Endothelial cell of umbilical vein (primary cell): Measurements from ENCODE around the gene NOPCHAP1. TPM values are rescaled to one million over a fixed set of nuclear protein-coding genes. Genes with fewer than 3 reads are reported as not detected.

Experiments used
- BruUV-seq: library from RNA; stranded (reverse); fragments of 400-500 nt; replicated peaks from 2 replicates; lab custom pipeline; 2021; lab: Mats Ljungman, UMichigan
- CTCF ChIA-PET: fragments of 300-600, 350-600 bp; sonication (Branson Sonifier 250); formaldehyde crosslinking; loops from one replicate; lab custom pipeline; 2021; ENCODE audit warnings: antibody characterized with exemption, inconsistent platforms; lab: Charles Lee
- POLR2A ChIA-PET: fragments of 300-600, 350-600 bp; sonication (Branson Sonifier 250); formaldehyde crosslinking; loops from one replicate; lab custom pipeline; 2021; ENCODE audit warnings: antibody characterized with exemption, inconsistent platforms; lab: Charles Lee
- DNase-seq: peaks from one replicate; pipeline ENCODE4 v3.0.0-alpha.2; 2011; ENCODE audit warnings: low read depth, low spot score
- FAIRE-seq: peaks from 2 replicates; lab custom pipeline; 2011; peaks lifted over from hg19 to GRCh38; lab: Jason Lieb, UNC
- H2AFZ ChIP-seq: 2 replicates; pipeline ENCODE4 v1.6.0; 2012; ENCODE audit warnings: low read depth, low read length, control low read depth, inconsistent platforms
- H3K27ac ChIP-seq: 2 replicates; pipeline ENCODE4 v1.5.1; 2011; ENCODE audit warnings: low read depth, mild to moderate bottlenecking, control low read depth, low read length, moderate library complexity; ENCODE audit not compliant: insufficient read depth
- H3K27me3 ChIP-seq, 2 experiments: 2 replicates each; pipeline versions ENCODE4 v1.6.0 to v1.6.1; 2011; ENCODE audit warnings: low read length in 2 of 2, mixed read lengths in 1 of 2; ENCODE audit not compliant: control insufficient read depth in 2 of 2, insufficient read depth in 2 of 2
- H3K36me3 ChIP-seq, 2 experiments: 2 replicates in 1 of 2; 3 replicates in 1 of 2; pipeline ENCODE4 v1.5.1; 2011; ENCODE audit warnings: low read length in 2 of 2, mild to moderate bottlenecking in 1 of 2, moderate library complexity in 1 of 2; ENCODE audit not compliant: control insufficient read depth in 2 of 2, insufficient read depth in 2 of 2; ENCODE audit errors: extremely low read depth in 1 of 2
- H3K4me1 ChIP-seq: 3 replicates; pipeline ENCODE4 v1.5.1; 2011; ENCODE audit warnings: mild to moderate bottlenecking, low read length; ENCODE audit not compliant: control insufficient read depth, insufficient read depth; ENCODE audit errors: extremely low read depth
- H3K4me2 ChIP-seq: 2 replicates; pipeline ENCODE4 v1.6.1; 2011; ENCODE audit warnings: low read length, control low read depth, mixed read lengths; ENCODE audit not compliant: insufficient read depth
- H3K4me3 ChIP-seq, 3 experiments: fragments of 200-600 bp in 1 of 3; sonication (generic), shearing (Covaris generic) in 1 of 3; replicated peaks in 1 of 3; 2 replicates each; pipeline ENCODE4 v1.5.1; 2011 to 2016; ENCODE audit warnings: control low read depth in 3 of 3, low read length in 3 of 3, mild to moderate bottlenecking in 2 of 3, inconsistent platforms in 1 of 3, low read depth in 1 of 3, moderate library complexity in 1 of 3; ENCODE audit not compliant: insufficient read depth in 1 of 3
- H3K79me2 ChIP-seq: 2 replicates; pipeline ENCODE4 v1.6.0; 2012; ENCODE audit warnings: low read length, inconsistent platforms; ENCODE audit not compliant: control insufficient read depth, insufficient read depth
- H3K9ac ChIP-seq: replicated peaks from 2 replicates; pipeline ENCODE3; 2011; ENCODE audit warnings: low read length, control low read depth; ENCODE audit not compliant: insufficient read depth; ENCODE audit errors: extremely low read depth
- H3K9me1 ChIP-seq: replicated peaks from 3 replicates; pipeline ENCODE4 v1.6.0; 2011; ENCODE audit warnings: mild to moderate bottlenecking, low read length; ENCODE audit not compliant: control insufficient read depth, insufficient read depth; ENCODE audit errors: extremely low read depth
- H3K9me3 ChIP-seq: replicated peaks from 2 replicates; pipeline ENCODE4 v1.5.1; 2012; ENCODE audit warnings: low read length, inconsistent platforms; ENCODE audit not compliant: control insufficient read depth, insufficient read depth
- H4K20me1 ChIP-seq: replicated peaks from 2 replicates; pipeline ENCODE3; 2011; ENCODE audit warnings: mild to moderate bottlenecking, low read length; ENCODE audit not compliant: control insufficient read depth, insufficient read depth; ENCODE audit errors: extremely low read depth
- FOS ChIP-seq: IDR thresholded peaks from 2 replicates; pipeline ENCODE4 v1.6.1; 2011; ENCODE audit warnings: mild to moderate bottlenecking, low read length, moderate library complexity, borderline replicate concordance; ENCODE audit not compliant: insufficient read depth
- MYC ChIP-seq: IDR thresholded peaks from one replicate; pipeline ENCODE4 v1.6.1; 2011; ENCODE audit warnings: mild to moderate bottlenecking, low read depth, low read length
- POLR2AphosphoS5 ChIP-seq: IDR thresholded peaks from 2 replicates; pipeline ENCODE4 v1.6.1; 2012; ENCODE audit warnings: low read depth, mild to moderate bottlenecking, control low read depth, low read length, moderate library complexity; ENCODE audit not compliant: insufficient read depth
- dilution Hi-C: fragments of 300-500 bp; cut with MboI; formaldehyde crosslinking; loops from one replicate; pipeline ENCODE4 v1.15.0; 2019; ENCODE audit warnings: low sequenced_read_pairs; ENCODE audit not compliant: extremely low pct_ligation_motif_present
- intact Hi-C: fragments of 100-400 bp; cut with micrococcal nuclease; formaldehyde crosslinking; loops from one replicate; pipeline ENCODE4 v1.10.0; 2022
- polyA plus RNA-seq, 4 experiments: library from polyadenylated mRNA; depleted of rRNA in 3 of 4; stranded (reverse) in 3 of 4; unstranded in 1 of 4; fragments of >200 nt; gene quantifications; 2 replicates each; pipeline versions ENCODE4 v1.2.1 to v1.2.3, GENCODE V29; 2011 to 2012; ENCODE audit warnings: missing spikeins in 1 of 4
- total RNA-seq: library from RNA; stranded (reverse); gene quantifications from 2 replicates; pipeline ENCODE4 v1.2.3, GENCODE V29; 2021
- TF ChIP-seq, protein P1 (sequence below), 2 donors: IDR thresholded peaks; 1 replicate in 1 of 2; 2 replicates in 1 of 2; pipeline ENCODE4 v1.5.1; 2011; ENCODE audit warnings: low read length in 2 of 2, mild to moderate bottlenecking in 2 of 2, moderate library complexity in 2 of 2, control low read depth in 1 of 2, inconsistent platforms in 1 of 2, low read depth in 1 of 2; ENCODE audit not compliant: insufficient read depth in 1 of 2; ENCODE audit errors: extremely low read depth in 1 of 2

The NOPCHAP1 gene
- total and polyA plus RNA-seq, 2 donors (not counting 3 experiments of a cell fraction or from before 2014, with no cell fraction given): 6.1 to 17.8 TPM

DNA sequence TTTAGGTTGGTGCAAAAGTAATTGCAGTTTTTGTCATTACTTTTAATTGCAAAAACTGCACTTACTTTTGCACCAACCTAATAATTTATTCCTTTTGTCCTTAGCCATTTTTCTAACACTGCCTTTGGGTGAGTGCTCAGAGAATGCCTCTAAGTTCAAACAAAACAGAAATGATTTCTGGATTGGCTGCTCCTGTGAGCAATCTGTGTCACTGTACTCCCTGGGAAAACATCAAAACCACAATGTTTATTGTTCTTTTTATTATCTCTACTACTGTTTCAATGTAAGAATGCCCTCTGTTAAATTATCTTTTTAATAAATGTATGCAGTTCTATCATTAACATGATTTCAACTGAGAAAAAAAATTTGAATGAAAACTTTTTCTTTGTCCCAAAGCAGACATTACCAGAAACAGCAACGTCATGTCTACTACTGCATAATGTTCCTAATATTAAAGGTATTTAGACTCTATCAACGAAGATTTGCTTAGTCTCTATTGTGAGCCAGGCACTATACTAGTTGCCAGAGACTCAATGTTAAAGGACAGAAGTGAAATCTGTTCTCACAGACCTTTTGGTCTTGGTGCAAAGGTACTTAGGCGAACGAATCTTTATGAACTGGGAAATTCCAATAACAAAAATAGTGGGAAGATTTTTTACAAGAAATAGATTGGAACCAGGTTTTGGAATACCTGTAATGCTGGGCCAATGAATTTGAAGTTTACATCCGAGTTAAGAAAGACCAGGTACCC lies 34.2 kb upstream of the NOPCHAP1 start:
- Histone ChIP-seq H3K27me3 (no peaks in the 10 kb centered on the region), H3K9me3 (no peaks in the 10 kb centered on the region), H2AFZ (no peak overlapping the region), H3K79me2 (no peaks in the 10 kb centered on the region), H3K4me1 (peaks cover 21% of the 10 kb centered on the region), H3K9ac (no peak overlapping the region), H3K36me3 (no peaks in the 10 kb centered on the region), H3K9me1 (no peaks in the 10 kb centered on the region), H4K20me1 (no peaks in the 10 kb centered on the region), H3K4me3 (no peak overlapping the region), H3K27ac (no peak overlapping the region), H3K4me2 (no peak overlapping the region)
- ChIA-PET CTCF (interaction anchor here (1.3 to 1.6 kb wide), 2 partner anchors 10 to 51 kb away, joined by 3 read pairs; no protein-coding TSS in a partner anchor), POLR2A (no interaction called here)
- dilution Hi-C loops (no loop called here), intact Hi-C loops (no loop called here)
- FAIRE-seq (no peak), DNase-seq (no peak)
- TF ChIP-seq POLR2AphosphoS5: no peak
- TF ChIP-seq, protein P1, sequence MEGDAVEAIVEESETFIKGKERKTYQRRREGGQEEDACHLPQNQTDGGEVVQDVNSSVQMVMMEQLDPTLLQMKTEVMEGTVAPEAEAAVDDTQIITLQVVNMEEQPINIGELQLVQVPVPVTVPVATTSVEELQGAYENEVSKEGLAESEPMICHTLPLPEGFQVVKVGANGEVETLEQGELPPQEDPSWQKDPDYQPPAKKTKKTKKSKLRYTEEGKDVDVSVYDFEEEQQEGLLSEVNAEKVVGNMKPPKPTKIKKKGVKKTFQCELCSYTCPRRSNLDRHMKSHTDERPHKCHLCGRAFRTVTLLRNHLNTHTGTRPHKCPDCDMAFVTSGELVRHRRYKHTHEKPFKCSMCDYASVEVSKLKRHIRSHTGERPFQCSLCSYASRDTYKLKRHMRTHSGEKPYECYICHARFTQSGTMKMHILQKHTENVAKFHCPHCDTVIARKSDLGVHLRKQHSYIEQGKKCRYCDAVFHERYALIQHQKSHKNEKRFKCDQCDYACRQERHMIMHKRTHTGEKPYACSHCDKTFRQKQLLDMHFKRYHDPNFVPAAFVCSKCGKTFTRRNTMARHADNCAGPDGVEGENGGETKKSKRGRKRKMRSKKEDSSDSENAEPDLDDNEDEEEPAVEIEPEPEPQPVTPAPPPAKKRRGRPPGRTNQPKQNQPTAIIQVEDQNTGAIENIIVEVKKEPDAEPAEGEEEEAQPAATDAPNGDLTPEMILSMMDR (IDR thresholded peaks at IDR 0.05; ENCODE audit: extremely low read depth in 1 of 2, insufficient read depth in 1 of 2, low read depth in 1 of 2, low read length in 2 of 2): no peak
- no peak for TF ChIP-seq FOS
- no peak for TF ChIP-seq MYC
- no TSS peak for BruUV-seq
